Coronary artery (tissue), 2 donors: ENCODE measurements around the gene COX17.

ENCODE experiments used
- DNase-seq: peaks from one replicate; pipeline ENCODE4 v3.0.0-alpha.2; 2017; ENCODE audit warnings: low spot score
- H3K27ac ChIP-seq, 2 donors: fragments of 200-600 bp; sonication (generic); one replicate each; pipeline ENCODE4 v1.5.1; 2016 to 2019
- H3K4me3 ChIP-seq: fragments of 200-600 bp; sonication (generic); 2 replicates; pipeline ENCODE4 v1.5.1; 2016; ENCODE audit warnings: mild to moderate bottlenecking, moderate library complexity
- TF ChIP-seq, protein P1 (sequence below): fragments of 200-600 bp; sonication (generic); IDR thresholded peaks from one replicate; pipeline ENCODE4 v1.5.1; 2019; ENCODE audit warnings: antibody characterized with exemption

The COX17 gene

GRCh38 chr3:119664370-119664769 is 12.8 kb downstream of the COX17 start:
- H3K4me3 ChIP-seq: no peak overlapping the region
- TF ChIP-seq, protein P1, sequence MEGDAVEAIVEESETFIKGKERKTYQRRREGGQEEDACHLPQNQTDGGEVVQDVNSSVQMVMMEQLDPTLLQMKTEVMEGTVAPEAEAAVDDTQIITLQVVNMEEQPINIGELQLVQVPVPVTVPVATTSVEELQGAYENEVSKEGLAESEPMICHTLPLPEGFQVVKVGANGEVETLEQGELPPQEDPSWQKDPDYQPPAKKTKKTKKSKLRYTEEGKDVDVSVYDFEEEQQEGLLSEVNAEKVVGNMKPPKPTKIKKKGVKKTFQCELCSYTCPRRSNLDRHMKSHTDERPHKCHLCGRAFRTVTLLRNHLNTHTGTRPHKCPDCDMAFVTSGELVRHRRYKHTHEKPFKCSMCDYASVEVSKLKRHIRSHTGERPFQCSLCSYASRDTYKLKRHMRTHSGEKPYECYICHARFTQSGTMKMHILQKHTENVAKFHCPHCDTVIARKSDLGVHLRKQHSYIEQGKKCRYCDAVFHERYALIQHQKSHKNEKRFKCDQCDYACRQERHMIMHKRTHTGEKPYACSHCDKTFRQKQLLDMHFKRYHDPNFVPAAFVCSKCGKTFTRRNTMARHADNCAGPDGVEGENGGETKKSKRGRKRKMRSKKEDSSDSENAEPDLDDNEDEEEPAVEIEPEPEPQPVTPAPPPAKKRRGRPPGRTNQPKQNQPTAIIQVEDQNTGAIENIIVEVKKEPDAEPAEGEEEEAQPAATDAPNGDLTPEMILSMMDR: no peak
- no peak for DNase-seq
- H3K27ac ChIP-seq: no peak overlapping the region

GRCh38 chr3:119663885-119664284 is 13.3 kb downstream of the COX17 start:
- Histone ChIP-seq H3K27ac (no peak overlapping the region), H3K4me3 (no peak overlapping the region)
- TF ChIP-seq, protein P1: no peak
- DNase-seq: no peak

DNA sequence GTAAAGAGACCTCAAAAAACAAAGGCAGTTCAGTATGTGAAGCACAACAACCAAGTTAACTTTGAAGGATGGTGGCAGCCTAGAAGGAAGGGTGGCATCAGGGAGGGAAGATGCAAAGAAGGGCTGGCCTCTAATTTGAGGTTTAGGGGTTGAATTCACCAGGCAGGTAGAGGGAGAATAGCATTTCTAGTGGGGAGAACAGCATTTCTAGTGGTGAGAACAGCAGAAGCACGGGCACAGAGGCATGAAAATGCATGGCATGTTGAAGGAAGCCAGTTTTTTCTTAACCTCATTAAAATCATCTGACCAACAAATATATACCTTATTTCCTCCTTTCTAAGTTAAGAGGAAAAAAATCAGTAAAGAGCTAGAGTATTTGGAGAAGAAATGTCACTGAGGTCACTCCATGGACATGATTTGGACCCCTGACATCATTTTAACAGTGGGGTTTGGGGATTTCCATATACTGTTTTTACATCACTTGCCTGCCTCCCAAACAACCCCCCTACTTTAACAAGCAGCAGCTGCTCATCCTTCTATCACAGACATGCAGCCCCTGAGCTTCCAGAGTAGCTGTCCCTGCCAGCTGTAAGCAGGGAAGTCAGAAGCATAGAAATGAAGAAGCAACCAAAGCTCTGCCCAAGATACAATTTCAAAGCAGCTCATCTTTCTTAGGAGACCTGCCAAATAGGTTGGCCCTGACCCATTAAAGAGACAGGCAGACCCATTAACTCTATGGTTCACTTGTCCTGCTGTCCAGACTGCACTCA is 14.4 kb downstream of the COX17 start:
- Histone ChIP-seq H3K4me3 (no peak overlapping the region), H3K27ac (no peak overlapping the region)
- TF ChIP-seq, protein P1: no peak
- no peak for DNase-seq

GRCh38 chr3:119660474-119661440 is 16.4 kb downstream of the COX17 start, which contains the start of gene POPDC2:
TSS of gene POPDC2 (minus strand) at chr3:119660589. CDS start at chr3:119660423, 166 bp downstream.
- H3K4me3 ChIP-seq: peak within 1 kb of the TSS; percentile 37
- TF ChIP-seq, protein P1: no peak
- no peak for DNase-seq
- H3K27ac ChIP-seq: peak within 1 kb of the TSS; percentile 62 to 78

DNA sequence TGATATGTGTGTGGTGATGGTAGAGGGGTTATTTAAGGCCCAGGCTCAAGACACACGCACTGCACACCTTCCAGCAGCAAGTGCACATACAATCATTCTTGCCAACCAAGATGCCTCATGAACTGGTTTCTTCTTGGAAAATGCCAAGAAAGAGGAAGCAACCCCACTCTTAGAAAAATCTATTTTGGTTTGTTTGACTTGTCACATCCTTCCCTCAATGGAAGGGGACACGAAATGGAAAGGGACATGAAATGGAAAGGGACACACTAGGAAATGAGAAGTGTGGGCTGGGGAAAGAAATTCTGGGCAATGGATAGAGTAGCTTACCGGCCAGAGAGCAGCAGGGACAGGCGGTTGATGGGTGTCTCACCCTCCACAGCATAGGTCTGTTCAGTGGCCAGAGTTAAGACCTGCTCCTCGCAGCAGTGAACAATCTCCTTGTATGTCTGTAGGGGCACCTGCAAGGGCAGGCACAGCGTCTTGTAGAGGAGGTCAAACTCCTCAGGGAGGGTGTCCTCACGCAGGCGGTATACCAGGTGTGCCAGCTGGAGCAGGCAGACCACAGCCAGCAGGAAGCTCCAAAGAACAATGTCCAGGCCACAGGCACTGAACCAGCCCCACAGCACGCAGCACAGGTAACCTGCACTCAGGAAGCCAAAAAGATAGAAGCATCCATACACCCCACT is 17.5 kb downstream of the COX17 start:
- TF ChIP-seq, protein P1: no peak
- Histone ChIP-seq H3K27ac (peak overlapping the region in 1 of 2 donors; percentile 78), H3K4me3 (peak overlapping the region; percentile 37)
- no peak for DNase-seq

GRCh38 chr3:119658994-119659393 is 18.2 kb downstream of the COX17 start:
- TF ChIP-seq, protein P1: no peak
- no peak overlapping the region for H3K27ac ChIP-seq
- no peak for DNase-seq
- peak overlapping the region; percentile 18 for H3K4me3 ChIP-seq
